Fibroblast of the conjunctiva (primary cell): Measurements from ENCODE around the gene SETBP1.
A peak's percentile ranks its signal among the peaks of the same experiment; 100 is the strongest.

Experiments
- DNase-seq: peaks from one replicate; pipeline ENCODE4 v3.0.0-alpha.2; 2010; ENCODE audit warnings: low read depth

Gene SETBP1

GRCh38 chr18:45025089-45025450 is 344.4 kb downstream of the SETBP1 start:
- DNase-seq: no peak

GRCh38 chr18:45026162-45026561 is 345.5 kb downstream of the SETBP1 start:
- no peak for DNase-seq

- DNase-seq: no peak
These were observed 353.5 kb downstream of the SETBP1 start for GRCh38 chr18:45034179-45034578.

- no peak for DNase-seq
These were observed 356.9 kb downstream of the SETBP1 start for GRCh38 chr18:45037618-45038017.

- DNase-seq: no peak
These were observed 358.7 kb downstream of the SETBP1 start for GRCh38 chr18:45039376-45039775.

GRCh38 chr18:45040879-45041278 is 360.2 kb downstream of the SETBP1 start:
- no peak for DNase-seq

GRCh38 chr18:45044787-45045186 is 364.1 kb downstream of the SETBP1 start:
- DNase-seq: no peak

- DNase-seq: no peak
These were observed 365.5 kb downstream of the SETBP1 start for GRCh38 chr18:45046228-45046627.

- DNase-seq: no peak
These were observed 366.3 kb downstream of the SETBP1 start for GRCh38 chr18:45046961-45047360.

- peak; percentile 64 for DNase-seq
These were observed 369.1 kb downstream of the SETBP1 start for GRCh38 chr18:45049578-45050319.

- DNase-seq: peak; percentile 78
These were observed 370.3 kb downstream of the SETBP1 start for GRCh38 chr18:45050712-45051601.

GRCh38 chr18:45054636-45055035 is 373.9 kb downstream of the SETBP1 start:
- no peak for DNase-seq

GRCh38 chr18:45055811-45056210 is 375.1 kb downstream of the SETBP1 start:
- DNase-seq: no peak

- peak; percentile 20 for DNase-seq
These were observed 376.2 kb downstream of the SETBP1 start for GRCh38 chr18:45056926-45057325.

- no peak for DNase-seq
These were observed 377.4 kb downstream of the SETBP1 start for GRCh38 chr18:45057955-45058600.

GRCh38 chr18:45059695-45060094 is 379.0 kb downstream of the SETBP1 start:
- peak; percentile 40 for DNase-seq

GRCh38 chr18:45060102-45060501 is 379.4 kb downstream of the SETBP1 start:
- DNase-seq: no peak

- DNase-seq: no peak
These were observed 380.7 kb downstream of the SETBP1 start for GRCh38 chr18:45061359-45061758.

- DNase-seq: no peak
These were observed 382.8 kb downstream of the SETBP1 start for GRCh38 chr18:45063246-45064038.

- DNase-seq: no peak
These were observed 385.5 kb downstream of the SETBP1 start for GRCh38 chr18:45066210-45066609.

- DNase-seq: no peak
These were observed 386.2 kb downstream of the SETBP1 start for GRCh38 chr18:45066886-45067285.
